Measurements from ENCODE around the gene DBF4. TPM values are rescaled to one million over a fixed set of nuclear protein-coding genes. Genes with fewer than 3 reads are reported as not detected.

The DBF4 gene
- total RNA-seq, 1 experiment from 2014 or later = 37.5 TPM

DNA sequence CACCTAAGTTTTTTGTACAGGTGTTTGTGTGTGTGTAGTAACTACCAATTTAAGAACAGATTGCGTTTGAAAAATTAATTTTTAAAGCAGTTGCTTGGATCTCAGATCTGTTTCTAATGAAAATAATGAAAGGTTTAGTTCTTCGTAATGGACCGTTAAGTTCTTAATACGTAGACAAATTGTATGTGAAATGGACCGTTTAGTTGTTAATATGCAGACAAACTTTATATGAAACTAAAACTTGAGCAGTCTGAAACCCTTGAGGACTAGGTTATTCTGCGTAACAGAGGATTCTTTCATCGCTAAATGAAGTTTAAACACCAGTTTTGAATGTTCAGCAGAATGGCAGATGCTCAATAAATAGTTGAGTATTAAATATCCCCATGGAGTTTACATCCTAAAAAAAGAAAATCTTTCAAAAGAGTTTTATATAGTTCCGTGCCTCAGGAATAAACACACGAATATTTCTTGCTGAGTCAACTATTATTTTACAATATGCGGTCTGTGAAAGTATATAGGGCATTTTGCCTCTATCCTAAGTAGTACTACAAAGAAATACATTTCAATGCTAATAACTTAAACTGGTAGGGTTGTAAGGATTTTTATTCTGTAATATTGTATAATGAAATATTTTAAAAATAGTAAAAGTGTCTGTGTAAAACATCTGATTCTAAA lies 1.2 kb downstream of the DBF4 start:
- peaks cover 92% of the 10 kb centered on the region for H3K79me2 ChIP-seq (ENCODE audit: low read length)
- H3K9ac ChIP-seq (ENCODE audit: low read length) = peak overlapping the region; percentile 94
- 0 out of 2 replicates have a peak overlapping the region, but pooled peaks have one; percentile 83 for H3K27ac ChIP-seq (ENCODE audit: low read length)
- H3K4me1 ChIP-seq (ENCODE audit: insufficient read depth, low read length) = peaks cover 23% of the 10 kb centered on the region
- no TSS peak for BruUV-seq (replicated peaks)
- H2AFZ ChIP-seq (ENCODE audit: low read length) = peak overlapping the region; percentile 94
- no peaks in the 10 kb centered on the region for H3F3A ChIP-seq (ENCODE audit: low read length, unreplicated experiment)
- peaks cover 21% of the 10 kb centered on the region for H3K36me3 ChIP-seq (ENCODE audit: low read depth, low read length)
- intact Hi-C loops (cut with micrococcal nuclease) = loop anchor here (10.0 kb wide), 1 partner anchor 663 kb away; the partner anchor contains the start of gene TMEM243
- H3K4me2 ChIP-seq (ENCODE audit: low read length) = peak overlapping the region; percentile 87
- no peaks in the 10 kb centered on the region for H3K27me3 ChIP-seq (ENCODE audit: low read length)
- ChIA-PET CTCF (no interaction called here), POLR2A (ENCODE audit: unreplicated experiment) (no interaction called here)
- peaks cover 17% of the 10 kb centered on the region for H4K20me1 ChIP-seq (ENCODE audit: low read length)
- TF ChIP-seq EZH2 (IDR thresholded peaks at IDR 0.05; ENCODE audit: low read length, unreplicated experiment) (no peak), CTCF (conservative IDR thresholded peaks at IDR 0.05; ENCODE audit: low read depth, low read length) (no peak)
- H3K9me2 ChIP-seq (replicated peaks; ENCODE audit: low read length) = no peaks in the 10 kb centered on the region
- DNase-seq = peak; percentile 7
- ATAC-seq = no peak
- H3K4me3 ChIP-seq (ENCODE audit: low read length) = peak overlapping the region; percentile 91
- H3K9me3 ChIP-seq (ENCODE audit: low read length) = no peaks in the 10 kb centered on the region

- Histone ChIP-seq H3K27ac (ENCODE audit: low read length) (no peak overlapping the region), H3K27me3 (ENCODE audit: low read length) (no peaks in the 10 kb centered on the region), H3F3A (ENCODE audit: low read length, unreplicated experiment) (no peaks in the 10 kb centered on the region), H3K36me3 (ENCODE audit: low read depth, low read length) (peaks cover 22% of the 10 kb centered on the region), H2AFZ (ENCODE audit: low read length) (no peak overlapping the region), H3K79me2 (ENCODE audit: low read length) (peaks cover 92% of the 10 kb centered on the region), H3K4me1 (ENCODE audit: insufficient read depth, low read length) (peaks cover 23% of the 10 kb centered on the region), H3K4me2 (ENCODE audit: low read length) (peak overlapping the region; percentile 87), H3K4me3 (ENCODE audit: low read length) (peak overlapping the region; percentile 91), H3K9ac (ENCODE audit: low read length) (peak overlapping the region; percentile 94; the same call in 1 of the 2 replicates), H3K9me3 (ENCODE audit: low read length) (no peaks in the 10 kb centered on the region), H4K20me1 (ENCODE audit: low read length) (peaks cover 17% of the 10 kb centered on the region), H3K9me2 (replicated peaks; ENCODE audit: low read length) (no peaks in the 10 kb centered on the region)
- intact Hi-C loops (cut with micrococcal nuclease) = loop anchor here (10.0 kb wide), 1 partner anchor 663 kb away; the partner anchor contains the start of gene TMEM243
- ChIA-PET POLR2A (ENCODE audit: unreplicated experiment) (no interaction called here), CTCF (no interaction called here)
- TF ChIP-seq EZH2 (IDR thresholded peaks at IDR 0.05; ENCODE audit: low read length, unreplicated experiment) = no peak
- no peak for TF ChIP-seq CTCF (conservative IDR thresholded peaks at IDR 0.05; ENCODE audit: low read depth, low read length)
- TF ChIP-seq EZH2phosphoT487 (IDR thresholded peaks at IDR 0.05; ENCODE audit: borderline replicate concordance, low read length) = no peak
- no peak for ATAC-seq
- BruUV-seq (replicated peaks) = no TSS peak
- peak; percentile 5 for DNase-seq
Measured at GRCh38 chr7:87878208-87878735, 2.0 kb downstream of the DBF4 start.

Measured in PC-3 (cell line).